Measurements from ENCODE around the gene IFITM10.

DNA sequence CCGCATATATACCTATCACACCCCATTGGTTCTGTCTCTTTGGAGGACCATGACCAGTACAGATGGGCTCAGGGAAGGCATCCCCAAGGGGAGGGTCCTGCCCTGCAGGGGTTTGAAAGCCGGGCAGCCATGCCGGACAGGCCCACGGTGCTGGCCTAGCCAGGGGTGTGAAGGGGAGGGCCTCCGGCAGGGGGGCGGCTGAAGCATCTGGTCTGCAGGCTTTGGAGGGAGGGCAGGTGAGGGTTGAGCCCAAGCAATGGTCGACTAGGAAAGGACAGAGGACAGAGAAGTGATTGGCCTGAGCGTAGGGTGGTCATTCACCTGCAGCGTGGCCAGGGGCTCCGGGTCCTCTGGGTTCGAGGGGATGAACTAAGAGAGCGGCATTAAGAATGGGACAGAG is 24.5 kb upstream of the IFITM10 start:
- TF ChIP-seq EZH2phosphoT487 (IDR thresholded peaks at IDR 0.05; ENCODE audit: insufficient read depth, low read depth): no peak
- no peak for TF ChIP-seq EZH2 (IDR thresholded peaks at IDR 0.05; ENCODE audit: insufficient read depth, poor library complexity, severe bottlenecking)

Data from GM23248 (cell line).